MM.1S (cell line): ENCODE data around the gene NEGR1.

Source experiments
- CTCF ChIP-seq: fragments of 300-600 bp; sonication (generic); IDR thresholded peaks from 2 replicates; pipeline ENCODE4 v1.5.1; 2016; ENCODE audit warnings: antibody characterized with exemption, low read length, mixed read lengths
- EZH2 ChIP-seq: fragments of 300-600 bp; sonication (generic); optimal IDR thresholded peaks from 2 replicates; pipeline ENCODE3; 2017; ENCODE audit warnings: low read depth, mild to moderate bottlenecking, antibody characterized with exemption, low read length, mixed read lengths
- EZH2phosphoT487 ChIP-seq: fragments of 300-600 bp; sonication (generic); IDR thresholded peaks from 2 replicates; pipeline ENCODE4 v1.6.1; 2018; ENCODE audit warnings: antibody characterized with exemption, low read length

GRCh38 chr1:72166426-72166825, 115.9 kb downstream of the NEGR1 start:
- TF ChIP-seq CTCF (no peak), EZH2phosphoT487 (no peak), EZH2 (no peak)
